Spinal cord (tissue), 10 donors: ENCODE results near the gene EVC. TPM values are rescaled to one million over a fixed set of nuclear protein-coding genes. Genes with fewer than 3 reads are reported as not detected.
"Not testable (repeated sequence)": the region's sequence is repeated elsewhere in the genome, so short reads cannot be mapped to it uniquely, and the experiment has no call there.

Experiments
- DNase-seq, 6 donors: peaks; one replicate each; pipeline versions ENCODE4 v3.0.0 to v3.0.0-alpha.2; 2013 to 2015; ENCODE audit warnings: low spot score in 6 of 6, low read depth in 4 of 6
- H3K27ac ChIP-seq: one replicate; pipeline ENCODE4 v1.5.1; 2013; ENCODE audit warnings: low read depth, low read length, control low read depth
- H3K27me3 ChIP-seq: one replicate; pipeline ENCODE4 v1.6.1; 2013; ENCODE audit warnings: low read length; ENCODE audit not compliant: control insufficient read depth, insufficient read depth
- H3K36me3 ChIP-seq: one replicate; pipeline ENCODE4 v1.6.1; 2013; ENCODE audit warnings: low read length; ENCODE audit not compliant: control insufficient read depth, insufficient read depth
- H3K4me1 ChIP-seq: one replicate; pipeline ENCODE4 v1.6.1; 2013; ENCODE audit warnings: low read length; ENCODE audit not compliant: control insufficient read depth, insufficient read depth
- H3K4me3 ChIP-seq: one replicate; pipeline ENCODE4 v1.5.1; 2013; ENCODE audit warnings: low read depth, low read length, control low read depth
- H3K9me3 ChIP-seq: one replicate; pipeline ENCODE4 v1.6.1; 2013; ENCODE audit warnings: low read length; ENCODE audit not compliant: control insufficient read depth, insufficient read depth
- whole genome bisulfite sequencing: methylation state at CpG from one replicate; pipeline ENCODE4 v1.1.5; 2013; ENCODE audit warnings: missing lambda C conversion rate; ENCODE audit not compliant: insufficient coverage; 5-methylcytosine and 5-hydroxymethylcytosine counted together
- polyA plus RNA-seq, 2 donors: library from polyadenylated mRNA; unstranded; fragments of 120-200 nt; gene quantifications; one replicate each; pipeline ENCODE4 v1.2.1, GENCODE V29; 2013; ENCODE audit not compliant: insufficient read length in 2 of 2
- total RNA-seq, 2 donors: library from RNA; depleted of rRNA in 1 of 2; stranded (reverse); fragments of 120-200 nt in 1 of 2; fragments of >200 nt in 1 of 2; gene quantifications; one replicate each; pipeline versions ENCODE4 v1.2.3 to v1.2.4, GENCODE V29; 2013 to 2014
- donor health status: healthy.

Gene EVC
- total and polyA plus RNA-seq, 4 donors = 9.9 to 20.8 (median 10.5) TPM

GRCh38 chr4:5721923-5722322 is 10.9 kb downstream of the EVC start:
- H3K9me3 ChIP-seq = no peaks in the 10 kb centered on the region
- peaks cover 2% of the 10 kb centered on the region for H3K4me1 ChIP-seq
- no peak for DNase-seq
- WGBS = no CpG with 5 or more reads among the region's 5 CpGs
- H3K27ac ChIP-seq = no peak overlapping the region
- no peaks in the 10 kb centered on the region for H3K27me3 ChIP-seq
- H3K36me3 ChIP-seq = peaks cover 7% of the 10 kb centered on the region
- H3K4me3 ChIP-seq = no peak overlapping the region

- peaks cover 7% of the 10 kb centered on the region for H3K36me3 ChIP-seq
- 63% methylated on average over 1 of the region's 4 CpGs for WGBS
- no peak for DNase-seq
Measured at GRCh38 chr4:5722328-5722727, 11.3 kb downstream of the EVC start.

GRCh38 chr4:5724377-5724776 is 13.4 kb downstream of the EVC start:
- H3K27ac ChIP-seq = no peak overlapping the region
- no peaks in the 10 kb centered on the region for H3K9me3 ChIP-seq
- WGBS = 91% methylated on average over 3 of the region's 7 CpGs
- no peaks in the 10 kb centered on the region for H3K27me3 ChIP-seq
- peaks cover 2% of the 10 kb centered on the region for H3K4me1 ChIP-seq
- H3K4me3 ChIP-seq = no peak overlapping the region
- H3K36me3 ChIP-seq = peaks cover 4% of the 10 kb centered on the region
- no peak for DNase-seq

More at GRCh38 chr4:5722328-5722727, 11.3 kb downstream of the EVC start:
- H3K27ac ChIP-seq = no peak overlapping the region
- H3K9me3 ChIP-seq = no peaks in the 10 kb centered on the region
- H3K4me3 ChIP-seq = no peak overlapping the region
- H3K4me1 ChIP-seq = peaks cover 2% of the 10 kb centered on the region
- H3K27me3 ChIP-seq = no peaks in the 10 kb centered on the region

- H3K9me3 ChIP-seq, H3K4me3 ChIP-seq, H3K4me1 ChIP-seq, DNase-seq, H3K27me3 ChIP-seq, H3K27ac ChIP-seq: not testable (repeated sequence)
- no CpG with 5 or more reads among the region's 2 CpGs for WGBS
- H3K36me3 ChIP-seq = peaks cover 19% of the 10 kb centered on the region
Measured at GRCh38 chr4:5728412-5728811, 17.4 kb downstream of the EVC start.

- no peaks in the 10 kb centered on the region for H3K9me3 ChIP-seq
- H3K27ac ChIP-seq = no peak overlapping the region
- no peak for DNase-seq
- peaks cover 21% of the 10 kb centered on the region for H3K36me3 ChIP-seq
- H3K27me3 ChIP-seq = no peaks in the 10 kb centered on the region
- no peak overlapping the region for H3K4me3 ChIP-seq
- 96% methylated on average over 10 of the region's 10 CpGs for WGBS
- no peaks in the 10 kb centered on the region for H3K4me1 ChIP-seq
Measured at GRCh38 chr4:5730436-5730835, 19.4 kb downstream of the EVC start.

GRCh38 chr4:5730993-5731990 is 20.3 kb downstream of the EVC start:
- no peak overlapping the region for H3K4me3 ChIP-seq
- H3K27me3 ChIP-seq = no peaks in the 10 kb centered on the region
- no peaks in the 10 kb centered on the region for H3K9me3 ChIP-seq
- peaks cover 21% of the 10 kb centered on the region for H3K36me3 ChIP-seq
- H3K27ac ChIP-seq = no peak overlapping the region
- H3K4me1 ChIP-seq = no peaks in the 10 kb centered on the region
- no peak for DNase-seq
- WGBS = 94% methylated on average over 29 of the region's 30 CpGs

- H3K9me3 ChIP-seq = no peaks in the 10 kb centered on the region
- no peaks in the 10 kb centered on the region for H3K27me3 ChIP-seq
- H3K4me3 ChIP-seq = no peak overlapping the region
- no peak for DNase-seq
- WGBS = 93% methylated on average over 10 of the region's 10 CpGs
- no peaks in the 10 kb centered on the region for H3K4me1 ChIP-seq
- peaks cover 21% of the 10 kb centered on the region for H3K36me3 ChIP-seq
- H3K27ac ChIP-seq = no peak overlapping the region
Measured at GRCh38 chr4:5732158-5732557, 21.2 kb downstream of the EVC start.

GRCh38 chr4:5734853-5735252 is 23.9 kb downstream of the EVC start:
- WGBS = 93% methylated on average over 3 of the region's 5 CpGs
- peaks cover 23% of the 10 kb centered on the region for H3K36me3 ChIP-seq
- no peak overlapping the region for H3K4me3 ChIP-seq
- H3K27me3 ChIP-seq = no peaks in the 10 kb centered on the region
- no peaks in the 10 kb centered on the region for H3K4me1 ChIP-seq
- DNase-seq = no peak
- H3K9me3 ChIP-seq = no peaks in the 10 kb centered on the region
- H3K27ac ChIP-seq = no peak overlapping the region

- peaks cover 23% of the 10 kb centered on the region for H3K36me3 ChIP-seq
- no peak for DNase-seq
- H3K27me3 ChIP-seq = no peaks in the 10 kb centered on the region
- no peak overlapping the region for H3K27ac ChIP-seq
- no peaks in the 10 kb centered on the region for H3K9me3 ChIP-seq
- H3K4me3 ChIP-seq = no peak overlapping the region
- H3K4me1 ChIP-seq = no peaks in the 10 kb centered on the region
- 92% methylated on average over 3 of the region's 3 CpGs for WGBS
Measured at GRCh38 chr4:5735463-5735862, 24.5 kb downstream of the EVC start.

- no peaks in the 10 kb centered on the region for H3K9me3 ChIP-seq
- peaks cover 6% of the 10 kb centered on the region for H3K36me3 ChIP-seq
- H3K27ac ChIP-seq = no peak overlapping the region
- no peaks in the 10 kb centered on the region for H3K27me3 ChIP-seq
- DNase-seq = no peak
- H3K4me3 ChIP-seq = no peak overlapping the region
- no CpG with 5 or more reads among the region's 2 CpGs for WGBS
- H3K4me1 ChIP-seq = no peaks in the 10 kb centered on the region
Measured at GRCh38 chr4:5738061-5738460, 27.1 kb downstream of the EVC start.
